ENCODE results near the gene CDKAL1. TPM values are rescaled to one million over a fixed set of nuclear protein-coding genes. Genes with fewer than 3 reads are reported as not detected.

CDKAL1 gene
- total and polyA plus RNA-seq, 2 donors = 9.8 to 19.9 TPM

GRCh38 chr6:21135484-21136013, 601.3 kb downstream of the CDKAL1 start:
- DNase-seq (ENCODE audit: low read depth in 6 of 9, low spot score in 9 of 9) = no peak
- H3K27me3 ChIP-seq (ENCODE audit: control insufficient read depth in 2 of 2, insufficient read depth in 1 of 2, low read length in 1 of 2) = no peaks in the 10 kb centered on the region
- no peaks in the 10 kb centered on the region for H3K4me1 ChIP-seq (ENCODE audit: control insufficient read depth in 2 of 2, insufficient read depth in 2 of 2, low read length in 2 of 2)
- 99% methylated on average over 7 of the region's 7 CpGs for WGBS
- no peaks in the 10 kb centered on the region for H3K9me3 ChIP-seq (ENCODE audit: control insufficient read depth in 2 of 2, insufficient read depth in 1 of 2, low read length in 1 of 2)
- no peak overlapping the region for H3K27ac ChIP-seq (ENCODE audit: low read depth in 1 of 2, low read length in 1 of 2)
- H3K36me3 ChIP-seq (ENCODE audit: control insufficient read depth in 2 of 2, insufficient read depth in 2 of 2, low read length in 1 of 2) = no peaks in the 10 kb centered on the region
- no peak overlapping the region for H3K4me3 ChIP-seq (ENCODE audit: low read length in 2 of 2)

GRCh38 chr6:21137700-21138335, 603.6 kb downstream of the CDKAL1 start:
- DNase-seq (ENCODE audit: low read depth in 6 of 9, low spot score in 9 of 9) = no peak
- H3K27me3 ChIP-seq (ENCODE audit: control insufficient read depth in 2 of 2, insufficient read depth in 1 of 2, low read length in 1 of 2) = no peaks in the 10 kb centered on the region
- no peak overlapping the region for H3K4me3 ChIP-seq (ENCODE audit: low read length in 2 of 2)
- 100% methylated on average over 2 of the region's 2 CpGs for WGBS
- H3K27ac ChIP-seq (ENCODE audit: low read depth in 1 of 2, low read length in 1 of 2) = no peak overlapping the region
- H3K4me1 ChIP-seq (ENCODE audit: control insufficient read depth in 2 of 2, insufficient read depth in 2 of 2, low read length in 2 of 2) = no peaks in the 10 kb centered on the region
- no peaks in the 10 kb centered on the region for H3K9me3 ChIP-seq (ENCODE audit: control insufficient read depth in 2 of 2, insufficient read depth in 1 of 2, low read length in 1 of 2)
- H3K36me3 ChIP-seq (ENCODE audit: control insufficient read depth in 2 of 2, insufficient read depth in 2 of 2, low read length in 1 of 2) = no peaks in the 10 kb centered on the region

GRCh38 chr6:21138336-21139069, 604.2 kb downstream of the CDKAL1 start:
- Histone ChIP-seq H3K27me3 (ENCODE audit: control insufficient read depth in 2 of 2, insufficient read depth in 1 of 2, low read length in 1 of 2) (no peaks in the 10 kb centered on the region), H3K9me3 (ENCODE audit: control insufficient read depth in 2 of 2, insufficient read depth in 1 of 2, low read length in 1 of 2) (no peaks in the 10 kb centered on the region), H3K4me1 (ENCODE audit: control insufficient read depth in 2 of 2, insufficient read depth in 2 of 2, low read length in 2 of 2) (no peaks in the 10 kb centered on the region), H3K27ac (ENCODE audit: low read depth in 1 of 2, low read length in 1 of 2) (no peak overlapping the region), H3K36me3 (ENCODE audit: control insufficient read depth in 2 of 2, insufficient read depth in 2 of 2, low read length in 1 of 2) (no peaks in the 10 kb centered on the region), H3K4me3 (ENCODE audit: low read length in 2 of 2) (no peak overlapping the region)
- 89% methylated on average over 8 of the region's 8 CpGs for WGBS
- no peak for DNase-seq (ENCODE audit: low read depth in 6 of 9, low spot score in 9 of 9)

GRCh38 chr6:21140966-21141365, 606.7 kb downstream of the CDKAL1 start:
- 96% methylated on average over 6 of the region's 6 CpGs for WGBS
- Histone ChIP-seq H3K9me3 (ENCODE audit: control insufficient read depth in 2 of 2, insufficient read depth in 1 of 2, low read length in 1 of 2) (no peaks in the 10 kb centered on the region), H3K4me3 (ENCODE audit: low read length in 2 of 2) (no peak overlapping the region), H3K36me3 (ENCODE audit: control insufficient read depth in 2 of 2, insufficient read depth in 2 of 2, low read length in 1 of 2) (no peaks in the 10 kb centered on the region), H3K4me1 (ENCODE audit: control insufficient read depth in 2 of 2, insufficient read depth in 2 of 2, low read length in 2 of 2) (no peaks in the 10 kb centered on the region), H3K27me3 (ENCODE audit: control insufficient read depth in 2 of 2, insufficient read depth in 1 of 2, low read length in 1 of 2) (no peaks in the 10 kb centered on the region), H3K27ac (ENCODE audit: low read depth in 1 of 2, low read length in 1 of 2) (no peak overlapping the region)
- no peak for DNase-seq (ENCODE audit: low read depth in 6 of 9, low spot score in 9 of 9)

GRCh38 chr6:21141616-21142303, 607.5 kb downstream of the CDKAL1 start:
- no peaks in the 10 kb centered on the region for H3K4me1 ChIP-seq (ENCODE audit: control insufficient read depth in 2 of 2, insufficient read depth in 2 of 2, low read length in 2 of 2)
- H3K4me3 ChIP-seq (ENCODE audit: low read length in 2 of 2) = no peak overlapping the region
- WGBS = 98% methylated on average over 1 of the region's 1 CpG
- DNase-seq (ENCODE audit: low read depth in 6 of 9, low spot score in 9 of 9) = no peak
- H3K27ac ChIP-seq (ENCODE audit: low read depth in 1 of 2, low read length in 1 of 2) = no peak overlapping the region
- H3K27me3 ChIP-seq (ENCODE audit: control insufficient read depth in 2 of 2, insufficient read depth in 1 of 2, low read length in 1 of 2) = no peaks in the 10 kb centered on the region
- no peaks in the 10 kb centered on the region for H3K36me3 ChIP-seq (ENCODE audit: control insufficient read depth in 2 of 2, insufficient read depth in 2 of 2, low read length in 1 of 2)
- H3K9me3 ChIP-seq (ENCODE audit: control insufficient read depth in 2 of 2, insufficient read depth in 1 of 2, low read length in 1 of 2) = no peaks in the 10 kb centered on the region

- no peak for DNase-seq (ENCODE audit: low read depth in 6 of 9, low spot score in 9 of 9)
- Histone ChIP-seq H3K36me3 (ENCODE audit: control insufficient read depth in 2 of 2, insufficient read depth in 2 of 2, low read length in 1 of 2) (no peaks in the 10 kb centered on the region), H3K27me3 (ENCODE audit: control insufficient read depth in 2 of 2, insufficient read depth in 1 of 2, low read length in 1 of 2) (no peaks in the 10 kb centered on the region), H3K4me3 (ENCODE audit: low read length in 2 of 2) (no peak overlapping the region), H3K27ac (ENCODE audit: low read depth in 1 of 2, low read length in 1 of 2) (no peak overlapping the region), H3K9me3 (ENCODE audit: control insufficient read depth in 2 of 2, insufficient read depth in 1 of 2, low read length in 1 of 2) (no peaks in the 10 kb centered on the region), H3K4me1 (ENCODE audit: control insufficient read depth in 2 of 2, insufficient read depth in 2 of 2, low read length in 2 of 2) (no peaks in the 10 kb centered on the region)
- WGBS = 95% methylated on average over 3 of the region's 3 CpGs
Observed at GRCh38 chr6:21142741-21143140, 608.5 kb downstream of the CDKAL1 start.

- WGBS = 98% methylated on average over 4 of the region's 4 CpGs
- no peak for DNase-seq (ENCODE audit: low read depth in 6 of 9, low spot score in 9 of 9)
- H3K27me3 ChIP-seq (ENCODE audit: control insufficient read depth in 2 of 2, insufficient read depth in 1 of 2, low read length in 1 of 2) = no peaks in the 10 kb centered on the region
- no peak overlapping the region for H3K27ac ChIP-seq (ENCODE audit: low read depth in 1 of 2, low read length in 1 of 2)
- H3K36me3 ChIP-seq (ENCODE audit: control insufficient read depth in 2 of 2, insufficient read depth in 2 of 2, low read length in 1 of 2) = no peaks in the 10 kb centered on the region
- no peaks in the 10 kb centered on the region for H3K4me1 ChIP-seq (ENCODE audit: control insufficient read depth in 2 of 2, insufficient read depth in 2 of 2, low read length in 2 of 2)
- no peaks in the 10 kb centered on the region for H3K9me3 ChIP-seq (ENCODE audit: control insufficient read depth in 2 of 2, insufficient read depth in 1 of 2, low read length in 1 of 2)
- H3K4me3 ChIP-seq (ENCODE audit: low read length in 2 of 2) = no peak overlapping the region
Observed at GRCh38 chr6:21143645-21144044, 609.4 kb downstream of the CDKAL1 start.

- H3K4me1 ChIP-seq (ENCODE audit: control insufficient read depth in 2 of 2, insufficient read depth in 2 of 2, low read length in 2 of 2) = no peaks in the 10 kb centered on the region
- no peak overlapping the region for H3K27ac ChIP-seq (ENCODE audit: low read depth in 1 of 2, low read length in 1 of 2)
- DNase-seq (ENCODE audit: low read depth in 6 of 9, low spot score in 9 of 9) = no peak
- no peaks in the 10 kb centered on the region for H3K36me3 ChIP-seq (ENCODE audit: control insufficient read depth in 2 of 2, insufficient read depth in 2 of 2, low read length in 1 of 2)
- H3K27me3 ChIP-seq (ENCODE audit: control insufficient read depth in 2 of 2, insufficient read depth in 1 of 2, low read length in 1 of 2) = no peaks in the 10 kb centered on the region
- H3K9me3 ChIP-seq (ENCODE audit: control insufficient read depth in 2 of 2, insufficient read depth in 1 of 2, low read length in 1 of 2) = no peaks in the 10 kb centered on the region
- WGBS = 95% methylated on average over 2 of the region's 2 CpGs
- H3K4me3 ChIP-seq (ENCODE audit: low read length in 2 of 2) = no peak overlapping the region
Observed at GRCh38 chr6:21144928-21145327, 610.7 kb downstream of the CDKAL1 start.

- H3K9me3 ChIP-seq (ENCODE audit: control insufficient read depth in 2 of 2, insufficient read depth in 1 of 2, low read length in 1 of 2) = no peaks in the 10 kb centered on the region
- DNase-seq (ENCODE audit: low read depth in 6 of 9, low spot score in 9 of 9) = no peak
- H3K27ac ChIP-seq (ENCODE audit: low read depth in 1 of 2, low read length in 1 of 2) = no peak overlapping the region
- no peak overlapping the region for H3K4me3 ChIP-seq (ENCODE audit: low read length in 2 of 2)
- no peaks in the 10 kb centered on the region for H3K36me3 ChIP-seq (ENCODE audit: control insufficient read depth in 2 of 2, insufficient read depth in 2 of 2, low read length in 1 of 2)
- H3K27me3 ChIP-seq (ENCODE audit: control insufficient read depth in 2 of 2, insufficient read depth in 1 of 2, low read length in 1 of 2) = no peaks in the 10 kb centered on the region
- H3K4me1 ChIP-seq (ENCODE audit: control insufficient read depth in 2 of 2, insufficient read depth in 2 of 2, low read length in 2 of 2) = no peaks in the 10 kb centered on the region
- WGBS = over 99% methylated on average over 2 of the region's 2 CpGs
Observed at GRCh38 chr6:21147995-21148394, 613.7 kb downstream of the CDKAL1 start.

Data from thymus (tissue), 11 donors.